HepG2 (cell line): ENCODE results near the gene HCAR1. TPM values are rescaled to one million over a fixed set of nuclear protein-coding genes. Genes with fewer than 3 reads are reported as not detected.
"Not testable (repeated sequence)": the region's sequence is repeated elsewhere in the genome, so short reads cannot be mapped to it uniquely, and the experiment has no call there.

Experiments used
- ATAC-seq: fragments of 200-7000 bp; cut with Tn5 transposase; 3 replicates; pipeline ENCODE4 v1.9.1; 2020; ENCODE audit warnings: mild to moderate bottlenecking, moderate library complexity
- BruUV-seq: library from RNA; stranded (reverse); fragments of 400-500 nt; replicated peaks from 2 replicates; lab custom pipeline; 2021; lab: Mats Ljungman, UMichigan
- CTCF ChIA-PET: fragments of 300-600 bp; formaldehyde crosslinking; extraction: SDS; loops from one replicate; lab custom pipeline; 2021; ENCODE audit warnings: low total read pairs, inconsistent platforms, low intra/inter-chr PET ratio; lab: Yijun Ruan, JAX
- POLR2A ChIA-PET: fragments of 350-600 bp; sonication (Branson Sonifier 250); formaldehyde crosslinking; loops from one replicate; lab custom pipeline; 2020; ENCODE audit warnings: antibody characterized with exemption, inconsistent platforms; lab: Yijun Ruan, JAX
- DNase-seq: peaks from one replicate; pipeline ENCODE4 v3.0.0-alpha.2; 2015; ENCODE audit warnings: low spot score
- FAIRE-seq: peaks from 3 replicates; lab custom pipeline; 2011; peaks lifted over from hg19 to GRCh38; lab: Jason Lieb, UNC
- H2AFZ ChIP-seq: one replicate; pipeline ENCODE4 v1.6.1; 2011; ENCODE audit warnings: low read length, inconsistent platforms
- H3K27ac ChIP-seq: fragments of 300-600 bp; 3 replicates; pipeline ENCODE4 v1.8.0; 2011; ENCODE audit warnings: mixed run types, mild to moderate bottlenecking, mixed read lengths, low read length, inconsistent platforms; ENCODE audit not compliant: insufficient read depth; ENCODE audit errors: extremely low read length
- H3K27me3 ChIP-seq, 2 experiments: fragments of 200-600 bp in 1 of 2; 2 replicates in 1 of 2; 3 replicates in 1 of 2; pipeline versions ENCODE4 v1.6.0 to v1.8.0; 2011; ENCODE audit warnings: low read length in 2 of 2, mild to moderate bottlenecking in 2 of 2, moderate library complexity in 2 of 2, inconsistent platforms in 1 of 2; ENCODE audit not compliant: insufficient read depth in 2 of 2, control insufficient read depth in 1 of 2
- H3K36me3 ChIP-seq, 2 experiments: fragments of 200-600 bp in 1 of 2; replicated peaks in 1 of 2; 2 replicates in 1 of 2; 3 replicates in 1 of 2; pipeline versions ENCODE4 v1.5.1 to v1.8.0; 2011; ENCODE audit warnings: low read length in 2 of 2, inconsistent platforms in 1 of 2; ENCODE audit not compliant: insufficient read depth in 2 of 2, control insufficient read depth in 1 of 2
- H3K4me1 ChIP-seq: 2 replicates; pipeline ENCODE4 v1.5.1; 2012; ENCODE audit warnings: low read length, inconsistent platforms; ENCODE audit not compliant: insufficient read depth
- H3K4me2 ChIP-seq: 2 replicates; pipeline ENCODE4 v1.6.0; 2011; ENCODE audit warnings: low read depth, low read length, inconsistent platforms
- H3K4me3 ChIP-seq, 3 experiments: fragments of 200-600 bp in 1 of 3; sonication (generic), shearing (Covaris generic) in 1 of 3; replicated peaks in 1 of 3; 2 replicates each; pipeline ENCODE4 v1.5.1; 2011 to 2016; ENCODE audit warnings: low read length in 3 of 3, inconsistent platforms in 2 of 3, low read depth in 2 of 3, mild to moderate bottlenecking in 2 of 3, control low read depth in 1 of 3, mixed read lengths in 1 of 3; ENCODE audit not compliant: insufficient read depth in 1 of 3
- H3K79me2 ChIP-seq: one replicate; pipeline ENCODE4 v1.6.1; 2011; ENCODE audit warnings: low read length, inconsistent platforms; ENCODE audit not compliant: insufficient read depth
- H3K9ac ChIP-seq: 2 replicates; pipeline ENCODE4 v1.6.0; 2011; ENCODE audit warnings: mild to moderate bottlenecking, low read depth, low read length, inconsistent platforms; ENCODE audit not compliant: insufficient read depth
- H3K9me3 ChIP-seq: 2 replicates; pipeline ENCODE4 v1.5.1; 2012; ENCODE audit warnings: mild to moderate bottlenecking, low read length
- H4K20me1 ChIP-seq: 2 replicates; pipeline ENCODE4 v1.6.0; 2011; ENCODE audit warnings: inconsistent platforms, mild to moderate bottlenecking, low read length, moderate library complexity; ENCODE audit not compliant: insufficient read depth
- WGBS: methylation state at CpG from one replicate; pipeline ENCODE4 v1.1.6; 2017; ENCODE audit warnings: low lambda C conversion rate; 5-methylcytosine and 5-hydroxymethylcytosine counted together
- in situ Hi-C: cut with HindIII; loops from 2 replicates; pipeline ENCODE4 v1.10.0; 2017; ENCODE audit warnings: low pct_unique_long_range_greater_than_20kb; ENCODE audit not compliant: extremely low pct_ligation_motif_present
- intact Hi-C: fragments of 100-400 bp; cut with micrococcal nuclease; formaldehyde crosslinking; loops from one replicate; pipeline ENCODE4 v1.10.0; 2022; ENCODE audit not compliant: unreplicated experiment
- polyA plus RNA-seq, 8 experiments: library from polyadenylated mRNA; depleted of rRNA in 3 of 8; stranded (reverse) in 7 of 8; unstranded in 1 of 8; fragments of >200 nt; fragmentation: Illumina TruSeq in 4 of 8; extraction: Trizol in 4 of 8; gene quantifications; 2 replicates each; pipeline versions ENCODE4 v1.2.1 to v1.2.3, GENCODE V29; 2011 to 2016; ENCODE audit warnings: low read depth in 4 of 8, missing spikeins in 1 of 8, mixed read lengths in 1 of 8; ENCODE audit not compliant: insufficient read depth in 1 of 8
- total RNA-seq, 5 experiments: library from RNA; depleted of rRNA; stranded (reverse); fragments of >200 nt; fragmentation: Illumina TruSeq; extraction: Trizol; gene quantifications; 2 replicates each; pipeline ENCODE4 v1.2.3, GENCODE V29; 2016; ENCODE audit warnings: low read depth in 1 of 5

Gene HCAR1
- total and polyA plus RNA-seq, 2 of the 13 experiments (the other 11 are each of a cell fraction or from before 2014, with no cell fraction given) = 0.53 to 4.4 TPM

GRCh38 chr12:122710341-122710740, 20.3 kb downstream of the HCAR1 start:
- H3K27me3 ChIP-seq, H3K27ac ChIP-seq, H4K20me1 ChIP-seq, H3K9me3 ChIP-seq, POLR2A ChIA-PET, H3K4me1 ChIP-seq, H3K4me2 ChIP-seq, ATAC-seq, H2AFZ ChIP-seq, H3K79me2 ChIP-seq, DNase-seq, CTCF ChIA-PET, intact Hi-C loops, in situ Hi-C loops, H3K9ac ChIP-seq, H3K4me3 ChIP-seq, FAIRE-seq, BruUV-seq, H3K36me3 ChIP-seq: not testable (repeated sequence)
- 79% methylated on average over 2 of the region's 2 CpGs for WGBS

- H3K27me3 ChIP-seq, CTCF ChIA-PET, H4K20me1 ChIP-seq, H3K4me1 ChIP-seq, H3K9me3 ChIP-seq, DNase-seq, FAIRE-seq, H3K4me3 ChIP-seq, BruUV-seq, in situ Hi-C loops, H3K9ac ChIP-seq, H3K79me2 ChIP-seq, H2AFZ ChIP-seq, intact Hi-C loops, H3K36me3 ChIP-seq, H3K27ac ChIP-seq, POLR2A ChIA-PET, H3K4me2 ChIP-seq: not testable (repeated sequence)
- peak; percentile 54 for ATAC-seq
- WGBS = no CpG with 5 or more reads among the region's 3 CpGs
Observed at GRCh38 chr12:122709287-122709686, 21.4 kb downstream of the HCAR1 start.

GRCh38 chr12:122703841-122704240, 26.8 kb downstream of the HCAR1 start:
- in situ Hi-C loops, ATAC-seq, BruUV-seq, CTCF ChIA-PET, H3K4me2 ChIP-seq, H3K79me2 ChIP-seq, intact Hi-C loops, H3K36me3 ChIP-seq, H3K9me3 ChIP-seq, H3K9ac ChIP-seq, H2AFZ ChIP-seq, POLR2A ChIA-PET, H3K27ac ChIP-seq, H4K20me1 ChIP-seq, FAIRE-seq, H3K27me3 ChIP-seq, DNase-seq, H3K4me3 ChIP-seq: not testable (repeated sequence)
- H3K4me1 ChIP-seq = peaks cover 10% of the 10 kb centered on the region; the same call in 1 of the 2 replicates
- WGBS = 71% methylated on average over 3 of the region's 3 CpGs
